Activated naive CD4-positive, alpha-beta T cell treated with anti-CD3 and anti-CD28 coated beads for 36 hours (primary cell): Measurements from ENCODE around the gene SMYD2. TPM values are rescaled to one million over a fixed set of nuclear protein-coding genes. Genes with fewer than 3 reads are reported as not detected.
A peak's percentile ranks its signal among the peaks of the same experiment; 100 is the strongest.

Experiments
- CTCF ChIA-PET: fragments of 350-600 bp; sonication (Branson Sonifier 250); formaldehyde crosslinking; loops from one replicate; lab custom pipeline; 2021; ENCODE audit warnings: antibody characterized with exemption; lab: Charles Lee
- DNase-seq: peaks from one replicate; pipeline ENCODE4 v3.0.0-alpha.2; 2020
- H3K27ac Mint-ChIP-seq: one replicate; pipeline ENCODE4 v1.8.0; 2021; ENCODE audit warnings: mild to moderate bottlenecking, mixed read lengths
- H3K27me3 Mint-ChIP-seq: one replicate; pipeline ENCODE4 v1.8.0; 2021; ENCODE audit warnings: low read depth, mixed read lengths
- H3K36me3 Mint-ChIP-seq: one replicate; pipeline ENCODE4 v1.8.0; 2021; ENCODE audit warnings: low read depth, mixed read lengths
- H3K4me1 Mint-ChIP-seq: one replicate; pipeline ENCODE4 v1.8.0; 2021; ENCODE audit warnings: low read depth, mixed read lengths
- H3K4me3 Mint-ChIP-seq: one replicate; pipeline ENCODE4 v1.8.0; 2021; ENCODE audit warnings: mild to moderate bottlenecking, moderate library complexity, mixed read lengths
- H3K9me3 Mint-ChIP-seq: one replicate; pipeline ENCODE4 v1.8.0; 2021; ENCODE audit warnings: mixed read lengths
- intact Hi-C: fragments of 100-400 bp; cut with micrococcal nuclease; formaldehyde crosslinking; loops from one replicate; pipeline ENCODE4 v1.15.1; 2023
- total RNA-seq, 2 experiments: library from RNA; stranded (reverse); gene quantifications; one replicate each; pipeline ENCODE4 v1.2.3, GENCODE V29; 2021

The SMYD2 gene
- total RNA-seq, 2 experiments from 2014 or later: 33.4 to 38.4 TPM

GRCh38 chr1:214324896-214325800 lies 44.2 kb downstream of the SMYD2 start:
- Mint-ChIP-seq H3K27ac (no peak overlapping the region), H3K36me3 (peaks cover 11% of the 10 kb centered on the region), H3K4me3 (no peak overlapping the region), H3K27me3 (no peaks in the 10 kb centered on the region), H3K4me1 (no peaks in the 10 kb centered on the region), H3K9me3 (no peaks in the 10 kb centered on the region)
- intact Hi-C loops: no loop called here
- CTCF ChIA-PET: interaction anchor here (0.6 to 12.2 kb wide), 6 partner anchors 54 to 761 kb away, joined by 3 to 369 read pairs (median 3); no protein-coding TSS in a partner anchor
- no peak for DNase-seq

- intact Hi-C loops: no loop called here
- Mint-ChIP-seq H3K36me3 (peaks cover 11% of the 10 kb centered on the region), H3K4me1 (no peaks in the 10 kb centered on the region), H3K9me3 (no peaks in the 10 kb centered on the region), H3K4me3 (no peak overlapping the region), H3K27ac (no peak overlapping the region), H3K27me3 (no peaks in the 10 kb centered on the region)
- DNase-seq: no peak
- CTCF ChIA-PET: interaction anchor here (0.6 to 12.2 kb wide), 6 partner anchors 14 to 115 kb away, joined by 3 to 369 read pairs (median 8); no protein-coding TSS in a partner anchor
These were observed 45.4 kb downstream of the SMYD2 start for GRCh38 chr1:214326406-214326805.

GRCh38 chr1:214327514-214327913 lies 46.6 kb downstream of the SMYD2 start:
- Mint-ChIP-seq H3K36me3 (peaks cover 11% of the 10 kb centered on the region), H3K9me3 (no peaks in the 10 kb centered on the region), H3K4me1 (no peaks in the 10 kb centered on the region), H3K4me3 (no peak overlapping the region), H3K27me3 (no peaks in the 10 kb centered on the region), H3K27ac (peak overlapping the region; percentile 34)
- DNase-seq: no peak
- CTCF ChIA-PET: interaction anchor here (1.0 to 12.2 kb wide), 21 partner anchors 10 to 300 kb away, joined by 3 to 369 read pairs (median 7); no protein-coding TSS in a partner anchor
- intact Hi-C loops: no loop called here

GRCh38 chr1:214328770-214329469 lies 48.0 kb downstream of the SMYD2 start:
- H3K36me3 Mint-ChIP-seq: peaks cover 13% of the 10 kb centered on the region
- CTCF ChIA-PET: interaction anchor here (0.6 to 12.2 kb wide), 33 partner anchors 10 to 524 kb away, joined by 3 to 369 read pairs (median 5); no protein-coding TSS in a partner anchor
- intact Hi-C loops: loop anchor here (1.0 to 2.0 kb wide), 5 partner anchors 58 to 954 kb away; no protein-coding TSS in a partner anchor
- peak; percentile 90 for DNase-seq
- H3K4me1 Mint-ChIP-seq: no peaks in the 10 kb centered on the region
- no peak overlapping the region for H3K4me3 Mint-ChIP-seq
- H3K9me3 Mint-ChIP-seq: no peaks in the 10 kb centered on the region
- H3K27ac Mint-ChIP-seq: no peak overlapping the region
- no peaks in the 10 kb centered on the region for H3K27me3 Mint-ChIP-seq

GRCh38 chr1:214329470-214330220 lies 48.7 kb downstream of the SMYD2 start:
- H3K36me3 Mint-ChIP-seq: peaks cover 16% of the 10 kb centered on the region
- no peaks in the 10 kb centered on the region for H3K27me3 Mint-ChIP-seq
- no peaks in the 10 kb centered on the region for H3K9me3 Mint-ChIP-seq
- no peak overlapping the region for H3K27ac Mint-ChIP-seq
- H3K4me1 Mint-ChIP-seq: no peaks in the 10 kb centered on the region
- CTCF ChIA-PET: interaction anchor here (0.6 to 12.2 kb wide), 23 partner anchors 10 to 523 kb away, joined by 3 to 369 read pairs (median 7); no protein-coding TSS in a partner anchor
- DNase-seq: no peak
- intact Hi-C loops: loop anchor here (1.0 to 10.0 kb wide), 8 partner anchors 59 to 1207 kb away; partner anchors contain the start of gene PROX1
- no peak overlapping the region for H3K4me3 Mint-ChIP-seq

- intact Hi-C loops: loop anchor here (5.0 to 10.0 kb wide), 4 partner anchors 312 to 1208 kb away; partner anchors contain the start of gene PROX1
- CTCF ChIA-PET: interaction anchor here (0.6 to 12.2 kb wide), 16 partner anchors 9 to 270 kb away, joined by 3 to 369 read pairs (median 5); no protein-coding TSS in a partner anchor
- H3K36me3 Mint-ChIP-seq: peaks cover 16% of the 10 kb centered on the region
These were observed 49.3 kb downstream of the SMYD2 start for GRCh38 chr1:214330222-214330621.

GRCh38 chr1:214330715-214331114 lies 49.8 kb downstream of the SMYD2 start:
- intact Hi-C loops: loop anchor here (5.0 to 10.0 kb wide), 4 partner anchors 312 to 1208 kb away; partner anchors contain the start of gene PROX1
- no peak overlapping the region for H3K4me3 Mint-ChIP-seq
- no peaks in the 10 kb centered on the region for H3K4me1 Mint-ChIP-seq
- no peaks in the 10 kb centered on the region for H3K27me3 Mint-ChIP-seq
- CTCF ChIA-PET: interaction anchor here (0.5 to 12.2 kb wide), 23 partner anchors 8 to 255 kb away, joined by 3 to 369 read pairs (median 6); no protein-coding TSS in a partner anchor
- peaks cover 16% of the 10 kb centered on the region for H3K36me3 Mint-ChIP-seq
- DNase-seq: no peak
- H3K27ac Mint-ChIP-seq: no peak overlapping the region
- H3K9me3 Mint-ChIP-seq: no peaks in the 10 kb centered on the region

More at GRCh38 chr1:214330222-214330621, 49.3 kb downstream of the SMYD2 start:
- H3K4me3 Mint-ChIP-seq: no peak overlapping the region
- DNase-seq: no peak
- H3K27me3 Mint-ChIP-seq: no peaks in the 10 kb centered on the region
- H3K9me3 Mint-ChIP-seq: no peaks in the 10 kb centered on the region
- no peaks in the 10 kb centered on the region for H3K4me1 Mint-ChIP-seq
- H3K27ac Mint-ChIP-seq: no peak overlapping the region

- Mint-ChIP-seq H3K27me3 (no peaks in the 10 kb centered on the region), H3K36me3 (peaks cover 15% of the 10 kb centered on the region), H3K27ac (no peak overlapping the region), H3K4me3 (no peak overlapping the region), H3K4me1 (no peaks in the 10 kb centered on the region), H3K9me3 (no peaks in the 10 kb centered on the region)
- DNase-seq: no peak
- CTCF ChIA-PET: interaction anchor here (0.5 to 12.2 kb wide), 50 partner anchors 10 to 1196 kb away, joined by 3 to 369 read pairs (median 4); partner anchors contain the start of gene SMYD2
- intact Hi-C loops: loop anchor here (5.0 to 10.0 kb wide), 4 partner anchors 311 to 1209 kb away; partner anchors contain the start of gene PROX1
These were observed 50.2 kb downstream of the SMYD2 start for GRCh38 chr1:214331180-214331579.

GRCh38 chr1:214331827-214332423 lies 51.0 kb downstream of the SMYD2 start:
- peak; percentile 71 for DNase-seq
- Mint-ChIP-seq H3K27me3 (no peaks in the 10 kb centered on the region), H3K27ac (no peak overlapping the region), H3K9me3 (no peaks in the 10 kb centered on the region), H3K36me3 (peaks cover 17% of the 10 kb centered on the region), H3K4me3 (no peak overlapping the region), H3K4me1 (no peaks in the 10 kb centered on the region)
- CTCF ChIA-PET: interaction anchor here (0.5 to 12.2 kb wide), 59 partner anchors 9 to 1195 kb away, joined by 3 to 369 read pairs (median 4); partner anchors contain the start of gene SMYD2
- intact Hi-C loops: loop anchor here (1.0 to 10.0 kb wide), 7 partner anchors 107 to 1210 kb away; partner anchors contain the start of gene PROX1

GRCh38 chr1:214332946-214333798 lies 52.2 kb downstream of the SMYD2 start:
- H3K4me3 Mint-ChIP-seq: no peak overlapping the region
- CTCF ChIA-PET: interaction anchor here (0.6 to 12.2 kb wide), 33 partner anchors 8 to 362 kb away, joined by 3 to 369 read pairs (median 5); partner anchors contain the start of genes CENPF and SMYD2
- H3K27me3 Mint-ChIP-seq: no peaks in the 10 kb centered on the region
- no peaks in the 10 kb centered on the region for H3K4me1 Mint-ChIP-seq
- peaks cover 26% of the 10 kb centered on the region for H3K36me3 Mint-ChIP-seq
- intact Hi-C loops: loop anchor here (1.0 to 10.0 kb wide), 9 partner anchors 106 to 1211 kb away; partner anchors contain the start of gene PROX1
- DNase-seq: peak; percentile 72
- no peak overlapping the region for H3K27ac Mint-ChIP-seq
- H3K9me3 Mint-ChIP-seq: no peaks in the 10 kb centered on the region
